Dedifferentiated amniotic fluid mesenchymal stem cell (primary cell): ENCODE measurements around the gene P4HA2.

Source experiments
- DNase-seq: peaks from one replicate; pipeline ENCODE4 v3.0.0-alpha.2; 2016; ENCODE audit errors: extremely low spot score

Gene P4HA2

DNA sequence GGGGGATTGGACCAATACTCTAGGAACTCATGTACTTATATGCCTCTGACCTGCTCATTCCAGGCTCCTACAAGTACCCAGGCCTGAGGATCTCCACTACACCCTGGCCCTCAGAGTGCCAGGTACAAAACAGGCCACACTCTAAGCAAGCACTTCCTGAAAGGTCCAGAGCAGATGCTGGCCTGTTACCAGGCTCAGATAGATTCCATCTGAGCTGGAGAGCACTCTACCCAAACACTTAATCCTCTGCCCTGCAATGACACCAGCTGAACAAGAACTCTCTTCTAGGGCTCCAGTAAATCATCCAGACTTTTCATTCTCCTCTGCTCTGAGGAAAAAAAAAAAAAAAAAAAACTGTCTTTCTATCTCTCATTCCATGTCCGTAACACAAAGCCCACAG, 2.9 kb downstream of the P4HA2 start:
- DNase-seq, result no peak

DNA sequence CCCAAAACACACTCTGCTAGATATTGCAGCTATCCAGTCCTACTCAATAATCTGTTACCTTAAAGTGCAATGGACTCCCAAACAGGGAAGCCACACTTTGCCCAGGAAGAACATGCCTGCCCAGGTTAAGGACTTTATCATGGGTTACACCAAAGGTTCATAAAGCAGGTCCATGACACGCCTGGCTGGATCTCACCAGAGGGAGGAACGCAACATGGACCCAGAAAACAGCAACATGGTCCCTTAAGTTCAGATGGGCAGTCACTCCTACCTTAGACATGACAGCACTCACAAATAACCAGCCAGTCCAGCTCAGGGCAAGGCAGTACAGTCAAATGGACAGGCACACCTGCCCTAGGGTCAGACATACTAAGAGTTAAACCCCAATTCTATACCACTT, 3.8 kb downstream of the P4HA2 start:
- DNase-seq, result no peak

DNA sequence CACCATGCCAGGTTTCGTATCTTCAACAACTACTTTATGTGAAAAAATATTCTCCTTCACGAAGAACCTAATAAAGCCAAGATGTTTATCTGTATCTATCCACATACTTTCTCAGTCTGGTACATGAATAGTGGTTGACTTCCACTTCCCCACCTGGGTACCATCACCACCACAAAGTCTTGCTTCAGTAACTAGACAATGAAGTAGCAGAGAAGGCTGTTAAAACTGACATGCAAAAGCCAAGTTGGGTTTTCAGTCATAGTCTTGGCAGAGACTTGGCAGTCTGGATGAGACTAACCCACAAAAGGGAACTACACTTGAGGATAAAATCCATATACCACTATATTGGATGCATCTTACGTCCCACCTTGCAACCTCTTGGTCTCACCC, 5.0 kb downstream of the P4HA2 start:
- no peak for DNase-seq

DNA sequence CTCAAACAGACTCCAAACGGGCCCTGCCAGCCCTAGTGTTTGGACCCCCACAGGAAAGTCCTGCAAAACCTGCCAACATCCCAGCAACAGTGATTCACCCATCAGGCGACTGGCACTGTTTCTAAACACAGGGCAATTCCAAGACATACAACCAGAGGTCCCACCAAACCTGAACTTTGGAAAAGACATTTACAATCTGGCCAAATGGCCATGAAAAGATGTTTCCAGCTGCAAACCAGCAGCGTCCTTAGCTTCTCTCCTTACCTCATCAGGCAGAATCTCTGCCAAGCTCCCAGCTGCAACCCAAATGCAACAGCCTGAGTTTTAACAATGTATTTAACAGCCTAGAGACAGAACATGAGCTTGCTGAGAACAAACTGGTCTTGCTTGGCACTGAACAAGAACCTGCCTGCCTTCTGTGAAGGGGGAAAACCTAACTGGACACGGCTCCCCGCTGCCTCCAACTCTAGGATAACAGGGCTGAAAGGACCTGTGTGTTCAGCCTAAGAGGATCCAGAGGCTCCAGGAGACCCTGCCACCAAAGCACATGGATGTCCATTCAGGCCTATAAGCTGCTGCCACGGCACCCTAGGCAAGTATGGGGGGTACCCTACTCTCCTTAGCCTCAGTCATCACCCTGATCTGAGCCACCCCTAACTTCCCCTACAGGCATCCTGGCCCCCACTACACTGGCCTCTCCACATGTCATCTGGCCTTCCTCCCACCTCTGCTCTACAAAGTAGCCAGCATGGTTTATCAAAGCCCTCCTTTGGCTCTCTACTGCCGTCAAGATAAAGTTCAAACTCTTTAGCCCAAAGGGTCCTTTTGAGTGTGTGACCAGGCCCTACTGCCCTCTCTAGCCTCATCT, 5.6 kb downstream of the P4HA2 start:
- peak; percentile 86 for DNase-seq

DNA sequence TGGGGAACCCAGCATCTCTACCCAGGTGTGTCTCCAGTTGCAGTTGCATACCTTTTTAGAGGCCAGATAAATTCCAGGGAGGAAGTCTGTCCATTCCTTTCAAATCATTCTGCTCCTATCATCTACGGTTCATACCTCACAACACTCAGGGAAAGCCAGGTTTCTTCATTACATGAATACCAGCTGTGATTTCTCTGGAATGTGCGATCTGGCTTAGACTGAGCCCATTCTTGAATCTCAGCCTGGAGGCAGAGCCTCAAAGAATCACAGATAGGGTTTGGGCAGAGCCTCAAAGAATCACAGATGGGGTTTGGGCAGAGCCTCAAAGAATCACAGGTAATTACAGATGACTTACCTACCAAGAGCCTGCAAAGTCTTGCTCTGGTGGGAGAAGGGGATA, 7.2 kb downstream of the P4HA2 start:
- DNase-seq, result no peak

DNA sequence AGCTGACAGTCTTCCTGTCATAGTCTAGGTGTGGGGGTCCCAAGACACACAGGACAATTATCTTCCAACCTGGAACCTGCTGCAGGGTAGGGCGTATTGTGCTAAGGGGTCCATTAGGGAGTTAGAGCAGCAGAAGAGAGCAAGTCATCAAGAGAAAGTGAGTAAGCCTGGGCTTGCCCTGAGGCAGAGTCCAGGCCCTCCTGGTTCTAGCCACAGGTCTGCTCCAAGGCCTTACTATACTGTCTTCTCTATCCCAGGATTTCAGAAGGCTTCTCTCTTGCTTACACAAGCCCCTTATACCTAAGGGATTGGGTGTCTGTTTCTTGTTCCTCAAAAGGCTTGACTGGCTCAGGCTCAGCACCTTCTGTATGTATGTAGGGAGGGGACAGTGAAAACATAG, 7.7 kb downstream of the P4HA2 start:
- DNase-seq, result no peak

DNA sequence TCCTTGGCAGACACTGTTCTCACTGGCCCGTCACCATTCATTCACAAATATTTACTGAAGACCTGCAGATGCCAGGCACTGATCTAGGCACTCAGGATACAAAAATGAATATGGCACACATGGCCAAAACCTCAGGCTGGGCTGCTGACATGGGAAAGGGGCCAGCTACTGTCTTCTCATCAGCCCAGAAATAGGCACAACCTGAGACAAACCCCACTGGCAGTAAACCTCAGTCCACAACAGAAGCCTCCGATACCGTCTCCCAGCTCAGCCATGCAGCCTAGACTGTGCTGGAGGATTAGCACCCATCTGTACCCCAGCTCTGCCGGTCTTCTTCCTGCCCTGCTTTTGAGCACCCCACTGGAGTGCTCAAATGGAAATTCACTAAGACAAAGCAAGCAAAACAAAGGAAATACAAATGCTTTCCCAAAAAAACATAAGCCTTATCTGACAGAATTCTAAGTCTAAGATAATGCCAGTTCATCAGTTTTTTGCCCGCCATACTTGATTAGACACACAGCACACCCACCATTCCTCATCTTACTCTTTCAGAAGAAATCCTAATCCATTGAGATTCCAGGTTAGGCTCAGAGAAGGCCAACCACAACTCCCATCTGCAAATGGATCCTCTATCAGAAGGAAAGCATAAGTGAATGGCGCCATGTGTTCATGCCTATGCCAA, 8.2 kb downstream of the P4HA2 start:
- no peak for DNase-seq

DNA sequence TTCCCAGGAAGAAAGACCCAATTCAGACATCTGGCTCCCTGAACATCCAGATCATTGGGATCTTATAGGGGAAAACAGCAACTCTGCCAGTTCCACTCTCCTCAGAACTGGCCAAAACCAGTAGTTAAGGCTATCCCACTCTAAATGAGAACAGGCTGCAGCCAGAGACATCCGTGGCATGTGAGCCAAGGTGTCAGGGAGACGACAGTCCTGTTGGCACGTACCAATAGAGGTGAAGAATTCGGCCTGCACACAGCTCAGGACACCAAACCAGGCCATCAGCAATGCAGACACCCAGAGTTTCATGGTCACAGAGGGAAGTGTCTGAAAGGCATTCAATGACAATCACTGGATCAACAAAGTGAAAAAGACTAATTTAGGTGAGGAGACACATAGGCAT, 9.3 kb downstream of the P4HA2 start:
- DNase-seq, result no peak

DNA sequence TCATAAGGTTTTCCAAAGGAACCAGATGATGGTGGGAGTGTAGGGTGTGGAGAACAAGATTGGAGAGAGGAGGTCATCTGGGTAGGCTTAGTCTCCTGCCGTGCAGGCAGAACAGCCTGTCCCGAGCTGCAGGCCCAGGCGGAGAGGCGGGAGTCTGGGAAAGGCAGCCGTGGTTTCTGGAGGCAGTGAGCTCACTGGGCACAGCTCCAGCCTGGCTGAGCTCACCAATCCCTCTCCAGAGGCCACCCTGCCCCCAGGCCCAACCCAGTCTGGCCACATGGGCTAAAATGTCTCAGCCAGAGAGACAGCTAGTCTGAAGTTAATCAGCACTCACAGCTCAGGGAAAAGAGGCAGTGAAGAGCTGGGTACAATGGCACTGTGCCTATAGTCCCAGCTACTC, 12.3 kb downstream of the P4HA2 start:
- DNase-seq, result peak; percentile 96

DNA sequence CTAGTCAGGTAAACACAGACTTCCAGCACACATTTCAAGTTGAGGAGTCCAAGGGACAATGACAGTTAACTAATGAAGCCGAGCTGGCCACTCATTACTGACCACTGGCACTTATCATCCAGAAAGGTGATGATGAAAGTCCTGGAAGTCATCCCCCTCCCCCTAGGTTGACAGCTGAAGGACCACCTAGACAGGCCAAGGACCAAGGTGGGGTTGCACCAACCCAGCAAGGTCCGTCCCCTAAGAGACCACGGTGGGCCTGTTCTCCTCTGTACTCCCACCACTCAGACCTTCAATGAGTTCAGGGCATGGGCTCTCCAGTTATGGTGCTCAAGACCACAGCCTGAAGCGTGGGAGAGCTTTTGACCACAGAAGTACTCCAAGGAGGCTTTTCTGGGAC, 13.2 kb downstream of the P4HA2 start:
- no peak for DNase-seq

DNA sequence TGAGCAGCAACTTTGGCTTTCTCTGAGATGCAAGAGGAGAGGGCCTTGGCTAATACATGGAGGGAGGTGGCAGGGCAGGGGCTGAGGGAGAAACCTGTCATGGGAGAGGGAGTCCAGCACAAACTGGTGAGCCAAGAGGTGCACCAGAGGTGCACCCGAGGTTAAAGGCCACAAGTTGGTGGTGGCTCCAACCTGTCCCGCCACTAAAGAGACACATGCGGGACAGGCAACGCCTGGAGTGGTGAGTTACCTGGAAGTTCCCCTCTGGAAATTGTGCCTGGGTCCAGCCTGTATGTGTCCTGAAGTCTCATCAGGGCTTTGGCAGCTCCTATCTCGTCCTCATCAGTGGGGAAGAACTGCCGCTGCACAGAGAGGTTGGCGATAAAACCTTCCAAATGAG, 14.0 kb downstream of the P4HA2 start:
- DNase-seq, result no peak

DNA sequence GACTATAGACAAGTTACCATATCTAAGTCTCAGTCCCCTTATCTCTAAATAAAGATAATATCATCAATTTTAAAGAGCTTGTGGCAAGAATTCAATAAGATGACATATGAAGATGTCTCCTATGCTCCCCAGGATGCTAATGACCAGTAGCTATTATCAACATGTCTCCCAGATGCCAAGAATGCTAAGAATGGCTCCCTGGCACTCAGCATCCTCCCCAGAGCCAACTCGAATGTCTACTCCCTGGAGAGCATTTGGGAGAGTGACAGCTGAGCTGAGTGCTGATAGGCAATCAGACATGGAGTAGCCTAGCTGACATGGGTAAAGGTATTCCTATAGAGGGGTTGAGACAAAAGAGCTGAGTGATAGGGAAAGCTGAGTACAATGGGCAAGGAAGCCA, 15.9 kb downstream of the P4HA2 start:
- no peak for DNase-seq

DNA sequence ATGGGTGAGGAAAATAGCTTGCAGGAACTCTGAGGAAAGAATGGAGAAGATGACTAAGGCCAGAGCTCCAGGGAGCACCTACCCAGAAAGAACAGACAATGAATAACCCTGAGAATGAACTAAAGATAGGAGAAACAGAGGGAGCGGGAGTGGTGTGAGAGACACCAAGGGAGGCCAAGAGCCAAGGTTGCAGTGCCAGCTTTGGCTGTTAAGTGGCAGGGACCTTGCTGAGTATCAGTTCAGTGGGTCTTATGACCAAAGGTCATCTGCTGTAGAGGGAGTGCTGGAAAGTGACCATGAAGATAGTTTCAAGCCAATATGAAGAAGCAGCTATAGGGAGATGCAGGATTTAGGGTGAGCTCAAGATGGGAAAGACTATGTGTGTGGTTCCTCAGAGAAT, 16.7 kb downstream of the P4HA2 start:
- DNase-seq, result no peak

DNA sequence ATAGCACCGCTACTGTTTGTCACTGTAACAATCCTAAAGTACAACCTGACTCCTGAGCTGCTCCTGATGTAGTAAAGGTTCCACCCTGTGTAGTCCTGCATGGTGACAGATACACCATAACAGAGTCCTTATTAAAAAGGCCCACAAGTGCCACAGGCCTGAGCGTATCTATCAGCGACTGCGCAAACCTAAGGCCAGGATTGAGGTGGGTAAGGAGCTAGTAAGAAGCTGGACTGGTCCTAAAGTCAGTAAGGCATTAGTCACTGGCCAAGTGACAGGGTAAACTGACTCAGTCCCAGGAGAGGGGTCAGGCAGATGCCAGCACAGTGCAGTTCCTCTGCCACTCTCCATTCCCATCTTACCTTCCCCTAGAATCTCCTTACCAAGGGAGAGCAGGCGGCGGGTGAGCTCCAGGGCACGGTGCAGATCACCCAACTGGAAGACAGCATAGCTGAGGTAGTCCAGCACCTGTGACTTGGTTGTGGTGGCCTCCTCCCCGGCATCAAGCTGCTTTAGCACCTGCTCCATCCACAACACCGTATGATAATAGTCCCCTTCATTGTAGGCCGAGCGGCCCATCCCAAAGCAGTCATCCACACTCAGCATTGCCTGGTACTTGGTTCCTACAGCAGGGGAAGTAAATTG, 17.6 kb downstream of the P4HA2 start:
- no peak for DNase-seq

DNA sequence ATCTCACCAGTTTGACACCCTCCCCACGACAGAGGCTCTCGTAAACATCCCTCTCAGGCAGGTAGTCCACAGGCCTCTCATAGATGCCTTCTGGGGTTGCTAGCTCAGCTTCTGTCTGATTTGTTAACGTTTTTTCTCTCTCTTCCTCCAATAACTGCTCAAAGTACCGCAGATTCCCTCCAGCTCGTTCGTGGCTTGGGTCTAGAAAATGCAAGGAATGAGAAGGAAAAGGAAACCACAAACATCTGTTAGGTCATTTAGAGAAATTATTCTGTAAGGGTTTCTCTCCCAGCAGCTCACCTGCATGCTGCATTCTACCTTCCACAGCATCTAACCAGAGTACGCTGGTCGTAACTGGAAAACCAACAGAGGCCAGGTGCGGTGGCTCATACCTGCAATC, 18.5 kb downstream of the P4HA2 start:
- DNase-seq, result no peak

DNA sequence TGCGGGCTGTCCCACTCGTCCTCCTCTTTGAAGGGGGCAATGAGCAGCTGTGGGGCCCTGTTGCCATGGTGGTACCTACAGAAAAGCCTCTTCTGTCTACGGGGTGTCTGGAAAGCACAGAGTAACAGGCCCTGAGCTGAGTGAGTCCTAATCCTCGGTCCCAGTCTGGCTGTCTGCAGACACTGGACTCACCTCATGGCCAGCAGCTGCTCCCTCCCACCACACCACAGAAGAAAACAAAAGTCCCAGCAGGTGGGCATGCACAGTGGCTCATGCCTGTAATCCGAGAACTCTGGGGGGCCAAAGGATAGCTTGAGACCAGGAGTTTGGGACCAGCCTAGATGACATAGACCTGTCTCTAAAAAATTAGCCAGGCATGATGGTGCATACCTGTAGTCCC, 19.9 kb downstream of the P4HA2 start:
- no peak for DNase-seq

DNA sequence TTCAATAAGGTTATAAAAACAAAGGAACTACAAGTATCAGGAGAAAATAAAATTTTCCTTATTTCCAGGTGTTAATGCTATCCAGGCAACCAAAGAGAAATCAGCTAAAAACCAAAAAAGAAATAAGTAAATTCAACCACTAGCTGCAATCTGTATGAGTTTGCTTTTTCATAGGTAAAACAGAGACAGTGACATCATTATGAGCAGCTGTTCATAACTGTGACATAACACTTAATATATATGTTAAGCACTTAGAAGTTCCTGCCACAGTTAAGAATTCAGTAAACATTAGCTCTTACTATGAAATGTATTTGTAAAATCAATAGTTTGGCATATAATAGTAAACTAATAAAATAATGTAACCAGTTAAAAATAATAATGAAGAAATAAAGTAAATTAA, 20.9 kb downstream of the P4HA2 start:
- no peak for DNase-seq

DNA sequence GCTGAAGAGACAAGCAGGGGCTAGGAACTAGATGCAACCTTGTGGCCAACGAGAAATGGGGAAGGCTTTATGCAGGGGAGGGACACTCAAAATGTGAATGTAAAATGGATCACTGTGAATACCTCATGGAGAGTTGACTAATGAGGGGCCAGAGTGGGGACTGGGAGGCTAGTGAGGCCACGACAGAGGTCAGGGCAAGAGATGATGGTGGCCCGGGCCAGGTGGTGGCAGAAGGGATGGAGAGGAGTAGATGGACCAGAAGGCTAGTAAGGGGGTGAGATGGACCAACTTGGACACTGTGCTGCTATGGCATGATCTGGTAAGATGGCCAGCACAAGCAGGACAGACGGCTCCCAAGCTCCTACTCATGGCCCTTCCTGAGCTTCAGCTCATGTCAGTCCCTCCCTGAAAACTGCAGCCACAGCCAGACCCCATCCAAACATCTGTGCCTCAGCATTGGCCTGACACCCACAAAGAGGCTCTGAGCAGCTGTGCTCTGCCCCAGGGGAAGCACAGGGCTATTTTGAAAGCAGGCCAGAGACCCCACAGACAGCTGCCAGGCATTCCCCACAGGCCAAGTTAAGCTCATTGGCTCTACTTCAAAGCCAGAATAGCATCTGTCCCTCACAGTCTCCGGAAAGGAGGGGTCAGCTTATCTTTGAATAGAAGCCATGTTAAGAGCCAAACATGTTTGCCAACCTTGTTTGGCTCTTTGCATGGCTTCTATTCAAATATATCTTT, 22.1 kb downstream of the P4HA2 start:
- no peak for DNase-seq

DNA sequence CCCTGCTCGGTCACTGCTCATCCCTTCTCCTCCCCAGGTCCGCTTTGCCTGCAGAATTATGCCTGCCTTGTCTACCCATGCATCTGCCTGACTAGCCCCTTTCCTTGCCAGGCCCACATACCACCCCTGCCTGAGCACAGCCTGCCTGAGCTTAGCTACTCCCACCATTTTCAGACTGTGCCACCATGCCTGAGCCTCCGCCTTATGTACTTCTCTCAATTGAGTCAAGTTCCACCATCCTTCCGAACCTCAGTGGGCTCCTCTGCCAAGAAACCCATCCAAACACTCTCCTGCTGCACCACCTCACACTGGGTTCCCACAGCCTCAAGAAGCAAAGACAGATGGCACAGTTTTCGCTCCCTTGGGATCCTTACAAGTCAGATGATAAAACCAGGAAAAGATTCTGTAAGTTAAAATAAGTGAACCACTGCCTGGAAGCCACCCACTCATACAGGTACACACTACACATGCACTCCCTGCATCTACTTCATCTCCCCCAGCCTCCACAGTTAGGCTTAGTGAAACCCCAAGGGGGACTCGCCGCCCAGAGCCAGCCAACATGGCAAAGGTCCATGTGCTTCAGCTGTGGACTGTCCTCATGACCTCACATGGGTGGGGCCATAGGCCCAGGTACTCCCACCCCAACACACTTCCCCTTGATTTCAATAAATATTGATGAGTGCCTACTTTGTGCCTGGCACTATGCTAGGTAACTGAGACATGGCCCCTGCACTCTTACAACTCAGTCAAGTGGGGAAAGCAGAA, 23.1 kb downstream of the P4HA2 start:
- no peak for DNase-seq

DNA sequence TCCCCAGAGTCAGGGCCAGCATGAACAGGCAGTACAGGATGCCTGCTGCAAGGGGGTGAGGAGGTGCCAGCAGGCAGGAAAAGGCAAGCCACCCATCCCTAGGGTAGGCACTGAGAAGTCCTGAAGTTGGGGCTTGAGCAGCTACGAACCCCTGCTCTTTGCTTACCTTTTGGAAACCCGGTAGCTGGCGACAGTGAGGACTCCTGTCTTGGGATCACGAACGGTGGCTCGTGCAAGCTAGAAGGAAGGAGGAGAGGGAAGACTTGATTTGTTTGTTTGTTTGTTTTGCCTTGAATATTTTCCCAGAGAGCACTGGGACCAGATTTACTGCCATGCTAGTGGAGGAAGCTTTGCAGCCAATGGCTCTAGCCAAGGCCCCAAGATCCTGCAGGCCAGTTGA, 23.7 kb downstream of the P4HA2 start:
- DNase-seq, result no peak

DNA sequence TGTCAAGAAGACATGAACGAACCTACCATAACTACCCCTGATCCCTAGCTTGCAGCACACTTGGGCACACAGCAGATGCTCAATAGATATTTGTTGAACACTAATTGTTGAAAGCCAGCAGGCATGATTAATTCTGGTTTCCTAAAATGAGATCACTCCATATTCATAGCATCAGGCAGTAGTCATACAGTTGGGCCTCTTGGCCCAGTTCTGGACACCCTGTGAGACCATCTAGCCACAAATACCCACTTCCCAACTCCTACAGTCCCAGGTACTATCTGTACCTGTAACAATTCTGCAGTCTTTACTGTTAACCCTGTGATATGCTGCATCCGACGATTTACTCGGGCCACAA, 24.2 kb downstream of the P4HA2 start:
- no peak for DNase-seq
